ENCODE data around the gene TSR3. TPM values are rescaled to one million over a fixed set of nuclear protein-coding genes. Genes with fewer than 3 reads are reported as not detected.

Gene TSR3
- total RNA-seq, 1 donor from 2014 or later = 123 TPM

GRCh38 chr16:1326391-1326790 is 25.3 kb downstream of the TSR3 start:
- no peak overlapping the region for H3K4me3 ChIP-seq (ENCODE audit: low read depth, low read length)
- no peak for TF ChIP-seq CTCF (conservative IDR thresholded peaks at IDR 0.05; ENCODE audit: low read depth, low read length)

GRCh38 chr16:1325673-1326371 is 25.9 kb downstream of the TSR3 start:
- DNase-seq (ENCODE audit: low read depth) = no peak
- no peak overlapping the region for H3K4me3 ChIP-seq (ENCODE audit: low read depth, low read length)
- peak; percentile 4 for TF ChIP-seq CTCF (conservative IDR thresholded peaks at IDR 0.05; ENCODE audit: low read depth, low read length)

More at GRCh38 chr16:1326391-1326790, 25.3 kb downstream of the TSR3 start:
- no peak for DNase-seq (ENCODE audit: low read depth)

- no peak overlapping the region for H3K4me3 ChIP-seq (ENCODE audit: low read depth, low read length)
- no peak for DNase-seq (ENCODE audit: low read depth)
- TF ChIP-seq CTCF (conservative IDR thresholded peaks at IDR 0.05; ENCODE audit: low read depth, low read length) = no peak
These were observed 26.4 kb downstream of the TSR3 start for GRCh38 chr16:1325261-1325660.

GRCh38 chr16:1324286-1324826 is 27.3 kb downstream of the TSR3 start:
- TF ChIP-seq CTCF (conservative IDR thresholded peaks at IDR 0.05; ENCODE audit: low read depth, low read length) = no peak
- H3K4me3 ChIP-seq (ENCODE audit: low read depth, low read length) = no peak overlapping the region

GRCh38 chr16:1323296-1324239 is 28.1 kb downstream of the TSR3 start:
- DNase-seq (ENCODE audit: low read depth) = no peak
- no peak overlapping the region for H3K4me3 ChIP-seq (ENCODE audit: low read depth, low read length)
- TF ChIP-seq CTCF (conservative IDR thresholded peaks at IDR 0.05; ENCODE audit: low read depth, low read length) = no peak

More at GRCh38 chr16:1324286-1324826, 27.3 kb downstream of the TSR3 start:
- DNase-seq (ENCODE audit: low read depth) = no peak

GRCh38 chr16:1322407-1322806 is 29.3 kb downstream of the TSR3 start:
- no peak overlapping the region for H3K4me3 ChIP-seq (ENCODE audit: low read depth, low read length)
- no peak for DNase-seq (ENCODE audit: low read depth)
- no peak for TF ChIP-seq CTCF (conservative IDR thresholded peaks at IDR 0.05; ENCODE audit: low read depth, low read length)

Measured in epithelial cell of proximal tubule (primary cell).